ENCODE measurements around the gene PLXNA4.
A peak's percentile ranks its signal among the peaks of the same experiment; 100 is the strongest.

Gene PLXNA4

GRCh38 chr7:132438926-132439325 is 137.3 kb downstream of the PLXNA4 start:
- DNase-seq (ENCODE audit: low spot score), result no peak

- DNase-seq (ENCODE audit: low spot score), result peak; percentile 23
Observed at GRCh38 chr7:132437730-132438129, 138.5 kb downstream of the PLXNA4 start.

- no peak for DNase-seq (ENCODE audit: low spot score)
Observed at GRCh38 chr7:132436121-132436520, 140.1 kb downstream of the PLXNA4 start.

- no peak for DNase-seq (ENCODE audit: low spot score)
Observed at GRCh38 chr7:132435016-132435990, 141.0 kb downstream of the PLXNA4 start.

- DNase-seq (ENCODE audit: low spot score), result no peak
Observed at GRCh38 chr7:132434041-132434440, 142.2 kb downstream of the PLXNA4 start.

GRCh38 chr7:132433301-132433700 is 143.0 kb downstream of the PLXNA4 start:
- no peak for DNase-seq (ENCODE audit: low spot score)

GRCh38 chr7:132430861-132431822 is 145.1 kb downstream of the PLXNA4 start:
- peak; percentile 76 for DNase-seq (ENCODE audit: low spot score)

- no peak for DNase-seq (ENCODE audit: low spot score)
Observed at GRCh38 chr7:132430041-132430855, 146.0 kb downstream of the PLXNA4 start.

- no peak for DNase-seq (ENCODE audit: low spot score)
Observed at GRCh38 chr7:132429181-132429580, 147.1 kb downstream of the PLXNA4 start.

GRCh38 chr7:132428247-132428919 is 147.9 kb downstream of the PLXNA4 start:
- no peak for DNase-seq (ENCODE audit: low spot score)

GRCh38 chr7:132425942-132426341 is 150.3 kb downstream of the PLXNA4 start:
- DNase-seq (ENCODE audit: low spot score), result no peak

- DNase-seq (ENCODE audit: low spot score), result no peak
Observed at GRCh38 chr7:132424821-132425724, 151.2 kb downstream of the PLXNA4 start.

GRCh38 chr7:132424277-132424676 is 152.0 kb downstream of the PLXNA4 start:
- no peak for DNase-seq (ENCODE audit: low spot score)

GRCh38 chr7:132423594-132424200 is 152.6 kb downstream of the PLXNA4 start:
- DNase-seq (ENCODE audit: low spot score), result no peak

- no peak for DNase-seq (ENCODE audit: low spot score)
Observed at GRCh38 chr7:132422502-132423111, 153.7 kb downstream of the PLXNA4 start.

- DNase-seq (ENCODE audit: low spot score), result no peak
Observed at GRCh38 chr7:132420527-132420926, 155.7 kb downstream of the PLXNA4 start.

GRCh38 chr7:132419542-132419941 is 156.7 kb downstream of the PLXNA4 start:
- no peak for DNase-seq (ENCODE audit: low spot score)

- no peak for DNase-seq (ENCODE audit: low spot score)
Observed at GRCh38 chr7:132418840-132419239, 157.4 kb downstream of the PLXNA4 start.
